NAMALWA (cell line): ENCODE measurements around the gene EIF4G3.
"Not testable (repeated sequence)": the region's sequence is repeated elsewhere in the genome, so short reads cannot be mapped to it uniquely, and the experiment has no call there.

Experiments
- DNase-seq: peaks from one replicate; pipeline ENCODE4 v3.0.0-alpha.2; 2015; ENCODE audit warnings: low spot score

EIF4G3 gene

GRCh38 chr1:21149855-21150432 lies 26.8 kb downstream of the EIF4G3 start:
- no peak for DNase-seq

GRCh38 chr1:21149430-21149854 lies 27.3 kb downstream of the EIF4G3 start:
- DNase-seq = no peak

GRCh38 chr1:21143752-21144151 lies 32.9 kb downstream of the EIF4G3 start:
- no peak for DNase-seq

GRCh38 chr1:21143138-21143537 lies 33.6 kb downstream of the EIF4G3 start:
- no peak for DNase-seq

GRCh38 chr1:21141030-21141429 lies 35.7 kb downstream of the EIF4G3 start:
- DNase-seq = no peak

GRCh38 chr1:21139601-21140000 lies 37.1 kb downstream of the EIF4G3 start:
- peak; percentile 41 for DNase-seq

GRCh38 chr1:21136344-21136743 lies 40.4 kb downstream of the EIF4G3 start:
- DNase-seq = not testable (repeated sequence)

GRCh38 chr1:21131200-21131599 lies 45.5 kb downstream of the EIF4G3 start:
- no peak for DNase-seq

GRCh38 chr1:21129407-21129806 lies 47.3 kb downstream of the EIF4G3 start:
- DNase-seq = no peak

- no peak for DNase-seq
Measured at GRCh38 chr1:21126324-21126723, 50.4 kb downstream of the EIF4G3 start.

GRCh38 chr1:21124846-21125245 lies 51.9 kb downstream of the EIF4G3 start:
- DNase-seq = no peak

GRCh38 chr1:21123287-21123948 lies 53.3 kb downstream of the EIF4G3 start:
- DNase-seq = no peak

GRCh38 chr1:21121764-21122471 lies 54.8 kb downstream of the EIF4G3 start:
- no peak for DNase-seq

GRCh38 chr1:21118167-21118566 lies 58.5 kb downstream of the EIF4G3 start:
- DNase-seq = no peak

GRCh38 chr1:21117597-21118001 lies 59.1 kb downstream of the EIF4G3 start:
- no peak for DNase-seq

- DNase-seq = no peak
Measured at GRCh38 chr1:21117159-21117558, 59.5 kb downstream of the EIF4G3 start.

GRCh38 chr1:21115098-21115760 lies 61.5 kb downstream of the EIF4G3 start:
- no peak for DNase-seq

- DNase-seq = no peak
Measured at GRCh38 chr1:21114431-21114830, 62.3 kb downstream of the EIF4G3 start.

GRCh38 chr1:21110163-21110562 lies 66.5 kb downstream of the EIF4G3 start:
- no peak for DNase-seq

GRCh38 chr1:21106709-21107108 lies 70.0 kb downstream of the EIF4G3 start:
- no peak for DNase-seq

GRCh38 chr1:21106238-21106637 lies 70.5 kb downstream of the EIF4G3 start:
- DNase-seq = no peak

- DNase-seq = no peak
Measured at GRCh38 chr1:21105807-21106206, 70.9 kb downstream of the EIF4G3 start.

- DNase-seq = no peak
Measured at GRCh38 chr1:21104683-21105082, 72.0 kb downstream of the EIF4G3 start.
